Activated CD8-positive, alpha-beta memory T cell treated with anti-CD3 and anti-CD28 coated beads, Interleukin-2, amount 50 U/mL, for 24 hours (primary cell): Measurements from ENCODE around the gene SLC7A8.

Experiments used
- DNase-seq: peaks from one replicate; pipeline ENCODE4 v3.0.0-alpha.2; 2020; ENCODE audit errors: extremely low read depth

Gene SLC7A8

GRCh38 chr14:23158779-23159178 lies 24.7 kb downstream of the SLC7A8 start:
- no peak for DNase-seq

- DNase-seq: no peak
Measured at GRCh38 chr14:23154964-23155587, 28.4 kb downstream of the SLC7A8 start.

- no peak for DNase-seq
Measured at GRCh38 chr14:23153851-23154796, 29.3 kb downstream of the SLC7A8 start.

- DNase-seq: no peak
Measured at GRCh38 chr14:23151342-23151741, 32.1 kb downstream of the SLC7A8 start.

GRCh38 chr14:23149745-23150144 lies 33.7 kb downstream of the SLC7A8 start:
- no peak for DNase-seq

- no peak for DNase-seq
Measured at GRCh38 chr14:23148591-23149249, 34.7 kb downstream of the SLC7A8 start.

GRCh38 chr14:23147676-23148075 lies 35.8 kb downstream of the SLC7A8 start:
- DNase-seq: no peak

- DNase-seq: no peak
Measured at GRCh38 chr14:23146980-23147379, 36.5 kb downstream of the SLC7A8 start.

GRCh38 chr14:23146351-23146910 lies 37.0 kb downstream of the SLC7A8 start:
- DNase-seq: no peak

- no peak for DNase-seq
Measured at GRCh38 chr14:23145794-23146350, 37.6 kb downstream of the SLC7A8 start.

- DNase-seq: no peak
Measured at GRCh38 chr14:23143911-23144310, 39.5 kb downstream of the SLC7A8 start.

GRCh38 chr14:23142826-23143225 lies 40.6 kb downstream of the SLC7A8 start:
- DNase-seq: no peak

- no peak for DNase-seq
Measured at GRCh38 chr14:23141706-23142444, 41.6 kb downstream of the SLC7A8 start.

- DNase-seq: no peak
Measured at GRCh38 chr14:23140371-23140770, 43.1 kb downstream of the SLC7A8 start.

- DNase-seq: no peak
Measured at GRCh38 chr14:23139874-23140273, 43.6 kb downstream of the SLC7A8 start.

- no peak for DNase-seq
Measured at GRCh38 chr14:23137813-23138535, 45.5 kb downstream of the SLC7A8 start.

- DNase-seq: no peak
Measured at GRCh38 chr14:23137192-23137812, 46.2 kb downstream of the SLC7A8 start.

GRCh38 chr14:23136566-23137133 lies 46.8 kb downstream of the SLC7A8 start:
- no peak for DNase-seq

GRCh38 chr14:23132970-23133369 lies 50.5 kb downstream of the SLC7A8 start:
- no peak for DNase-seq

- DNase-seq: no peak
Measured at GRCh38 chr14:23131482-23131881, 52.0 kb downstream of the SLC7A8 start.
